ENCODE data around the gene ACSM4. TPM values are rescaled to one million over a fixed set of nuclear protein-coding genes. Genes with fewer than 3 reads are reported as not detected.

The ACSM4 gene
- total and polyA plus RNA-seq, 9 of the 15 experiments (the other 6 are each of a cell fraction or from before 2014, with no cell fraction given), result not detected

- peak; percentile 56; the same call in 1 of the 2 replicates for TF ChIP-seq CREM (IDR thresholded peaks at IDR 0.05; ENCODE audit: low read depth)
- TF ChIP-seq SAFB (IDR thresholded peaks at IDR 0.05; ENCODE audit: borderline replicate concordance, low read depth, low read length), result no peak
- no peak for TF ChIP-seq KAT7 (CRISPR knock-in tag; IDR thresholded peaks at IDR 0.05; ENCODE audit: borderline replicate concordance)
- no peak for TF ChIP-seq ZNF274 (IDR thresholded peaks at IDR 0.05; ENCODE audit: borderline replicate concordance, low read depth, low read length)
- no peak for TF ChIP-seq MCM7 (IDR thresholded peaks at IDR 0.05)
- no peak for TF ChIP-seq NFE2L1 (tag; IDR thresholded peaks at IDR 0.05; ENCODE audit: borderline replicate concordance, low read depth)
- no peak for TF ChIP-seq FOXK1 (CRISPR knock-in tag; IDR thresholded peaks at IDR 0.05; ENCODE audit: borderline replicate concordance)
- peak; percentile 67; the same call in 1 of the 2 replicates for TF ChIP-seq ZNF584 (CRISPR knock-in tag; IDR thresholded peaks at IDR 0.05; ENCODE audit: low read depth)
- TF ChIP-seq POLR3A (IDR thresholded peaks at IDR 0.05; ENCODE audit: borderline replicate concordance, extremely low read depth, insufficient read depth, insufficient read length), result no peak
- TF ChIP-seq ZNF444 (CRISPR knock-in tag; IDR thresholded peaks at IDR 0.05), result no peak
- no peak for TF ChIP-seq HOXB6 (CRISPR knock-in tag; IDR thresholded peaks at IDR 0.05; ENCODE audit: borderline replicate concordance)
- TF ChIP-seq RFX7 (CRISPR knock-in tag; IDR thresholded peaks at IDR 0.05), result no peak
- no peak for TF ChIP-seq MBD2 (IDR thresholded peaks at IDR 0.05; ENCODE audit: borderline replicate concordance, low read depth)
- TF ChIP-seq ZNF436 (CRISPR knock-in tag; IDR thresholded peaks at IDR 0.05), result no peak
- TF ChIP-seq TGIF2 (CRISPR knock-in tag; IDR thresholded peaks at IDR 0.05), result no peak
- no peak for TF ChIP-seq MXI1 (IDR thresholded peaks at IDR 0.05; ENCODE audit: low read depth, low read length)
- TF ChIP-seq E2F4 (CRISPR knock-in tag; IDR thresholded peaks at IDR 0.05; ENCODE audit: low read depth), result no peak
- no peak for TF ChIP-seq MCM5 (IDR thresholded peaks at IDR 0.05; ENCODE audit: low read depth)
- TF ChIP-seq TSHZ1 (CRISPR knock-in tag; IDR thresholded peaks at IDR 0.05), result no peak
- TF ChIP-seq ARID3A (IDR thresholded peaks at IDR 0.05; ENCODE audit: borderline replicate concordance, low read depth, low read length), result no peak
- no peak for TF ChIP-seq PRPF4 (IDR thresholded peaks at IDR 0.05; ENCODE audit: insufficient read depth, low read depth, low read length, poor library complexity, severe bottlenecking)
- TF ChIP-seq HMGN3 (IDR thresholded peaks at IDR 0.05; ENCODE audit: borderline replicate concordance, extremely low read depth, insufficient read length, low read depth, low read length), result no peak
- no peak for TF ChIP-seq NFIX (CRISPR knock-in tag; IDR thresholded peaks at IDR 0.05; ENCODE audit: low read depth)
Measured at GRCh38 chr12:7302266-7302986, 1.4 kb upstream of the ACSM4 start (continued).
